GM21576 (cell line): Measurements from ENCODE around the gene BTBD7.

Experiments
- ATAC-seq: cut with Tn5 transposase; IDR thresholded peaks from one replicate; pipeline ENCODE4 v1.9.1; 2021; ENCODE audit warnings: mild to moderate bottlenecking, moderate library complexity; ENCODE audit not compliant: unreplicated experiment

The BTBD7 gene

GRCh38 chr14:93199031-93199430, 133.8 kb downstream of the BTBD7 start:
- ATAC-seq: no peak

GRCh38 chr14:93195316-93195999, 137.4 kb downstream of the BTBD7 start:
- no peak for ATAC-seq
